ENCODE data around the gene SUGP1.
"Not testable (repeated sequence)": the region's sequence is repeated elsewhere in the genome, so short reads cannot be mapped to it uniquely, and the experiment has no call there.

Gene SUGP1

GRCh38 chr19:19320361-19321140, at the start of gene SUGP1, which contains the start of gene MAU2:
TSS of gene SUGP1 (minus strand) at chr19:19320509. CDS start at chr19:19320496, 13 bp downstream.
TSS of gene MAU2 (plus strand) at chr19:19320829. CDS start at chr19:19320860, 31 bp downstream.
- peak; percentile 94 for DNase-seq

- no peak for DNase-seq
Measured at GRCh38 chr19:19368087-19368486, 47.8 kb upstream of the SUGP1 start.

- peak; percentile 37 for DNase-seq
Measured at GRCh38 chr19:19366434-19367396, 46.4 kb upstream of the SUGP1 start.

- no peak for DNase-seq
Measured at GRCh38 chr19:19362075-19362474, 41.8 kb upstream of the SUGP1 start.

GRCh38 chr19:19361075-19361594, 40.8 kb upstream of the SUGP1 start:
- DNase-seq: peak; percentile 78

GRCh38 chr19:19356901-19357566, 36.7 kb upstream of the SUGP1 start:
- DNase-seq: no peak

- DNase-seq: no peak
Measured at GRCh38 chr19:19356500-19356899, 36.2 kb upstream of the SUGP1 start.

GRCh38 chr19:19355606-19356139, 35.4 kb upstream of the SUGP1 start:
- no peak for DNase-seq

- no peak for DNase-seq
Measured at GRCh38 chr19:19354932-19355331, 34.6 kb upstream of the SUGP1 start.

GRCh38 chr19:19354007-19354406, 33.7 kb upstream of the SUGP1 start:
- DNase-seq: no peak

- no peak for DNase-seq
Measured at GRCh38 chr19:19352823-19353222, 32.5 kb upstream of the SUGP1 start.

GRCh38 chr19:19350756-19351155, 30.4 kb upstream of the SUGP1 start:
- DNase-seq: not testable (repeated sequence)

- DNase-seq: no peak
Measured at GRCh38 chr19:19349365-19349764, 29.1 kb upstream of the SUGP1 start.

- DNase-seq: no peak
Measured at GRCh38 chr19:19348266-19348665, 28.0 kb upstream of the SUGP1 start.

- DNase-seq: no peak
Measured at GRCh38 chr19:19347401-19348110, 27.2 kb upstream of the SUGP1 start.

GRCh38 chr19:19345970-19346369, 25.7 kb upstream of the SUGP1 start:
- DNase-seq: no peak

GRCh38 chr19:19345232-19345631, 24.9 kb upstream of the SUGP1 start:
- DNase-seq: no peak

- no peak for DNase-seq
Measured at GRCh38 chr19:19343762-19344161, 23.5 kb upstream of the SUGP1 start.

GRCh38 chr19:19343016-19343362, 22.7 kb upstream of the SUGP1 start:
- no peak for DNase-seq

- peak; percentile 22 for DNase-seq
Measured at GRCh38 chr19:19342086-19343015, 22.0 kb upstream of the SUGP1 start.

GRCh38 chr19:19341026-19341425, 20.7 kb upstream of the SUGP1 start:
- no peak for DNase-seq
